B cell (primary cell): ENCODE data around the gene MEIS2.

Source experiments
- CTCF ChIP-seq: fragments of 200-600 bp; IDR thresholded peaks from one replicate; pipeline ENCODE4 v1.8.0; 2022; ENCODE audit warnings: antibody characterized with exemption, mild to moderate bottlenecking
- EZH2 ChIP-seq: IDR thresholded peaks from 2 replicates; pipeline ENCODE4 v1.6.1; 2012; ENCODE audit warnings: borderline replicate concordance, low read depth, mild to moderate bottlenecking, moderate library complexity, low read length; ENCODE audit not compliant: insufficient read depth, poor library complexity, severe bottlenecking

DNA sequence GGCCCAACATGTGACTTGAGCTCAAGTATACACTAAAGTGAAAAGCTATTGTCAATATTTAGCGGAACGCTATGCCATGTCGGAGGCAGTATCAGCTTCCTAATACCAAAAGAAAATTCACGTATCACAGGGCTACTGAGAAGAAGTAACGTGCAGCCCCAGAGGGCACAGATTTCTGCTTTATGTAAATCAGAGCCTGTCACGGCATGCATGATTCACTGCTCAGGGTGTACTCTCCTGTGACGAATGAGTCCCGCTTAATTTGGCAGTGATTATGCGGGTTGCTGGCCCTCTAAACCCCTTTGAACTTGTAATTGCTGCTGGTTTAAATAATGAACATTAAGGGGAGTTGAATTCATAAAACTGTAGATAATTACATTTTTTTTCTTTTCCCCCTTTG lies 85.3 kb downstream of the MEIS2 start:
- no peak for TF ChIP-seq CTCF
- TF ChIP-seq EZH2, result no peak
